Ishikawa (cell line): ENCODE results near the gene PLA1A.

Experiments used
- CEBPB ChIP-seq: IDR thresholded peaks from 2 replicates; pipeline ENCODE4 v1.6.1; 2012
- CREB1 ChIP-seq: IDR thresholded peaks from 2 replicates; pipeline ENCODE4 v1.6.1; 2012; ENCODE audit warnings: low read depth
- EGR1 ChIP-seq: IDR thresholded peaks from 2 replicates; pipeline ENCODE4 v1.6.1; 2012
- EP300 ChIP-seq: IDR thresholded peaks from 2 replicates; pipeline ENCODE4 v1.6.1; 2012; ENCODE audit warnings: borderline replicate concordance
- FOXM1 ChIP-seq: IDR thresholded peaks from 2 replicates; pipeline ENCODE4 v1.6.1; 2012; ENCODE audit warnings: low read depth, borderline replicate concordance
- MAX ChIP-seq: IDR thresholded peaks from 2 replicates; pipeline ENCODE4 v1.6.1; 2012
- NFIC ChIP-seq: IDR thresholded peaks from 2 replicates; pipeline ENCODE4 v1.6.1; 2012
- RAD21 ChIP-seq: IDR thresholded peaks from 2 replicates; pipeline ENCODE4 v1.6.1; 2012; ENCODE audit warnings: low read depth
- REST ChIP-seq: IDR thresholded peaks from 2 replicates; pipeline ENCODE4 v1.6.1; 2012; ENCODE audit warnings: low read depth, mild to moderate bottlenecking
- TAF1 ChIP-seq: IDR thresholded peaks from 2 replicates; pipeline ENCODE4 v1.6.1; 2012; ENCODE audit warnings: low read depth, mild to moderate bottlenecking
- TCF12 ChIP-seq: IDR thresholded peaks from 2 replicates; pipeline ENCODE4 v1.6.1; 2012; ENCODE audit warnings: low read depth
- TEAD4 ChIP-seq: IDR thresholded peaks from 2 replicates; pipeline ENCODE4 v1.6.1; 2012
- USF1 ChIP-seq: IDR thresholded peaks from 2 replicates; pipeline ENCODE4 v1.6.1; 2012
- YY1 ChIP-seq: IDR thresholded peaks from 2 replicates; pipeline ENCODE4 v1.6.1; 2012; ENCODE audit warnings: low read depth
- ZBTB7A ChIP-seq: IDR thresholded peaks from 2 replicates; pipeline ENCODE4 v1.6.1; 2012; ENCODE audit warnings: low read depth

PLA1A gene

GRCh38 chr3:119620899-119621298, 23.2 kb downstream of the PLA1A start:
- TF ChIP-seq YY1 (no peak), CREB1 (no peak), USF1 (no peak), TEAD4 (no peak), CEBPB (no peak), REST (no peak), MAX (no peak), ZBTB7A (no peak), EP300 (no peak), RAD21 (no peak), EGR1 (no peak), TCF12 (no peak)

GRCh38 chr3:119624002-119624720, 26.5 kb downstream of the PLA1A start:
- no peak for TF ChIP-seq REST
- no peak for TF ChIP-seq FOXM1
- no peak for TF ChIP-seq RAD21
- no peak for TF ChIP-seq TAF1
- no peak for TF ChIP-seq MAX
- TF ChIP-seq TCF12: no peak
- no peak for TF ChIP-seq USF1
- no peak for TF ChIP-seq ZBTB7A
- TF ChIP-seq TEAD4: no peak
- TF ChIP-seq NFIC: no peak
- TF ChIP-seq CEBPB: no peak
- TF ChIP-seq EGR1: no peak
- TF ChIP-seq CREB1: no peak
- no peak for TF ChIP-seq EP300

GRCh38 chr3:119625451-119626153, 27.9 kb downstream of the PLA1A start:
- TF ChIP-seq FOXM1: no peak
- no peak for TF ChIP-seq USF1
- TF ChIP-seq CEBPB: no peak
- no peak for TF ChIP-seq TEAD4
- no peak for TF ChIP-seq EGR1
- no peak for TF ChIP-seq MAX
- no peak for TF ChIP-seq RAD21

- TF ChIP-seq EP300 (no peak), TEAD4 (no peak), CEBPB (no peak), YY1 (no peak), EGR1 (no peak), USF1 (no peak), RAD21 (no peak), TCF12 (no peak), MAX (no peak), FOXM1 (no peak), NFIC (no peak), CREB1 (no peak), ZBTB7A (no peak), TAF1 (no peak), REST (no peak)
Measured at GRCh38 chr3:119626196-119626595, 28.5 kb downstream of the PLA1A start.
